ENCODE data around the gene SKAP1.

GRCh38 chr17:48246612-48247011 is 183.4 kb downstream of the SKAP1 start:
- TF ChIP-seq CTCF (IDR thresholded peaks at IDR 0.05), result no peak
- TF ChIP-seq POLR2A (IDR thresholded peaks at IDR 0.05), result no peak

All from heart left ventricle (tissue), 13 donors.